GM18867 (cell line): ENCODE results near the gene PICALM.
"Not testable (repeated sequence)": the region's sequence is repeated elsewhere in the genome, so short reads cannot be mapped to it uniquely, and the experiment has no call there.

Experiments used
- ATAC-seq: cut with Tn5 transposase; IDR thresholded peaks from one replicate; pipeline ENCODE4 v1.9.1; 2021; ENCODE audit warnings: mild to moderate bottlenecking, moderate library complexity; ENCODE audit not compliant: unreplicated experiment

The PICALM gene

DNA sequence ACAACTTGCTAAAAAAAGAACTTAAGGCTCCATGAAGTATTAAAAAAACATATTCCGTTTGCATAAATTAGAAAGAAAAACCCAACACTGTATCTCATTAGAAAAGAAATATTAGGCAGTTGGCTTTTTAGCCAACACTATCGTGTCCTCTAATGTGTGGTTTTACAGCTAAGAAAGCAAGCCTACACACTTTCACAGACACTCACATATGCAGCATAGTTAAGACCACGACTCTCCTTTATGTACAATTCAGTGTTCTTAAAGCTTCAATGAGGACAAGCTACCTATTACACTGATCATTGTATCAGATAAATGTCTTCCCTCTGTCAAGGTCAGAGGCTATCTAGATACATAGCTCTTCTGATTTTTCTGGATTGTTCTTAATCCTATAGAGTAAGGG, 80.1 kb downstream of the PICALM start:
- ATAC-seq, result peak; percentile 50

DNA sequence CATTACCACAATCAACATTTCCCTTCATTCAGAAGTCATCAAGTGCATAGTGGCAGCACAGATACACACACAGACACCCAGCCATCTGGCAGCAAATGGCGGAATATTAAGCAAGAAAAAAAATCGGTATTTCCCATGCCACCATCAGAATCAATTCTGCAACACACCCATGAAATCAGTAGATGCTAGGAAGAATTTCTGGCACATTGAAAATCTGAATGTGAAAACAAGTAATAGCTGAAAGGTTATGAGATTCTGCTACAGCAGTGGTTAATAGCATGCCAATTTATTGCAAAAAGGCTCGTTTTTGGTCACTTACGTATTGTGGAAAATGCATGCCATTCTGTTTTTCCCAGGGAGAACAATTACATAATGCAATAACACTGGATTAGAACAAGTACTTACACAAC, 91.1 kb downstream of the PICALM start:
- ATAC-seq, result no peak

DNA sequence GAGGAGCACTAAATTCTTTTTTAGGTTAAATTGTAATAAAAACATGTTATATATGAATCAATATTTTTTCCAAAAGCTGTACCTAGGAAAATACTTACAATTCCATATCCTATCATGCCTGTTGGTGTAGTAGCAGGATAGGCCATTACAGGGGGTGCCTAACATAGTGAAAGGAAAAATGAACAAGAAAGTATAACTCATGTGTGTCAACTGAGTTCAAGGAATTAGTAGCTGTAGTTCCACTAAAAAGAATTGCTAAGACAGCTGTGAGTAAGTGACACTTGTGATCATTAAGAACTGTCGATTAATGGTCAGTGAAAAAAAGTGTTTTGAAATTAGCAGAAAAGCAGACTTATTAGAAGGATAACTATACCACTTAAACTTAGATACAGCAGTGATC, 92.4 kb downstream of the PICALM start:
- no peak for ATAC-seq

DNA sequence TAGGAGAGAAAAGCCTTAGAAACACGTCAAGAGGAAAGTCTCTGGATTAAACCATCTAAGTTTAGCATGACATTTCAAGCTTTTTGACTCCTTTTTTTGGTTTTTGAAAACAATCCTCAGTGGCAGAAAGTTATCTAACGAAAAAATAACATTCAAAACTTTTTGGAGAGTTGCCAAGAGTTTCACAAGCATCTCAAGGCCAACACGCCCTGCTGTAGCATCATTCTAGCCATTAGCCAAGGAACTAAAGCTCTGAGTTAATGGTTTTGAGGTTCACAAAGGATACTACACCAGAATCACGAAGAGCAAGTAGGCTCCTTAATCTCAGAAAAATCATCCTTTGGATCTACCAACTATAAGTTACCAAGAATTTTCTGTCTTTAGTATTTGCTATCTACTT, 94.8 kb downstream of the PICALM start:
- ATAC-seq, result no peak

DNA sequence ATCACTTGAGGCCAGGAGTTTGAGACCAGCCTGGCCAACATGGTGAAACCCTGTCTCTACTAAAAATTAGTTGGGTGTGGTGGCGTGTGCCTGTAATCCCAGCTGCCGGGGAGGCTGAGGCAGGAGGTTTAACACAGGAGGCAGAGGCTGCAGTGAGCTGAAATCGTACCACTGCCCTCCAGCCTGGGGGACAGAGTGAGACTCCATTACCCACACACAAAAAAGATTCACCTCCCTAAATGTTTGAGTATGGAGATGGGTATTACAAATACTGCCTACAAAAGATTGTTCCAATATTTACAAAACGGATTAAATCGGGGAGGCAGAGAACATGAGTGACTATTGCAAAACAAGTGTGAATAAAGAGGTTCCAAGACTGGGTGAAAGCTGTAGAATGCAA, 98.3 kb downstream of the PICALM start:
- ATAC-seq, result no peak

DNA sequence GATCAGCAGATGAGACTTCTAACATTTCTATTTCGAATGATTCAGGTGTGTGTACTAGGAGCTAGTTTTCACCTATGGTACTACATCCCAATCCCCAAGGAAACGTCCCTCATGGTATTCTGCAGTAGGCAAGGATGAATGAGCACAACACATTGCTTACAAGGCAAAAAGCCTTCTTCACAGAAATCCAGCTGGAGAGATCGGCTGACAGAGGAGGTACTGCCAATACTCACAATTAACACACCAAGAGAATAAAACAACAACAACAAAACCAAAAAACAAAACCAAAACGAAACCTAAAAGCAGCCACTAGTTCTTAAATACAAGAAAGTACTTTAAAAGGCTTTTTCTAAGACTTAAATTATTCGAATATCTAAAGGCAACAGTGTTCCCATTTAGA, 101.4 kb downstream of the PICALM start:
- ATAC-seq, result no peak

DNA sequence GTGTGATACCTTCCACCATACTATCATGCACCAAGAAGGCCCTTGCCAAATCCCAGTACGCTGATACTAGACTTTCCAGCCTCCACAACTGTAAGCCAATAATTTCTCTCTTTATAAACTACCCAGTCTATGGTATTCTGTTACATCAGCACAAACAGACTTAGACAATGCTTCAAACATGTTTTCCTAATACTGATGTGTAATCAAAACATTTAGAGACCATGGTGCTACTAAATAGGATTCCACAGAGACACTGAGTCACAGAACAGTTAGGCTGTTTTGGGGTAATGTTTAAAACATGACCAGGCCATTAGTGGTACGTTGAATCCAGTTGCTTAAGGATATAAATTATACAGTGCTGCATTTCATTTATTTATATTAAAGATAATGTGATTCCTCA, 103.7 kb downstream of the PICALM start:
- ATAC-seq, result no peak

DNA sequence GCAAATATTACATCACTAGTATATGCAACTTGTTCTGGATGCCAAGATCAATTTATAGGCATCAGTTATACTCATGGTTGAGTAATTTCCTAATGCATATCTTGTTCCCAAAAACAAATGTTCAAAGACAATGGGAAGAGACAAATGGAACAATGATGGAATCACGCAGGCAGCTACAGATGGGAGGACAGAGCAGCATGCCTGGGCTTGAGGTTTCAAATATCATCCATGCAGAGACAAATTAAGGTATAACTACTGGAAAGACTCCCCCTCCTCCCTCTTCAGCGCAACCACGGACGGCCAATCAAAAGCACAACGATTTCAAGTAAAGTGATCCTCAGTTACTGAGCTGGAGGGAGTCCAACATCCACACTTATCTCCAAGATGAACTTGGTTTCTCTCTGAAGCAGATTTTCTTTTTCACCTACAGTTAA, 106.9 kb downstream of the PICALM start:
- ATAC-seq, result no peak

DNA sequence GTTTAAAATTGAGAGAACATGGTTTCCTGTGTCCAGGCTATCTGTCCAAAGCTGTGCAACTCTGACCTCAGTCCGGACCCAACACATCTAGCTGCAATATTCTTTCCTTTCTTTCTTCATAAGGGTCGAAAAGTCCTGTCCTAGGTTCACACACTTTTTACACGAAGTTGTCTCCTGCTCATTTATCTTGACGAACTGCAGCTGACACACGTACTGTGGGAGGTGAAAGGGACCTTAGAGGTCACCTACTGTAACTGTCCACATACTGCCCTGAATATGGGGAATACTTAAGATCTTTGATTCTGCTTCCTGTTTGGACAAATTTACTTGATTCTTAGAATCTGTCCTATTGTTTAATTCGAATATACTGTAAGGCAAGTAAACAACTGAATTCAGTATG, 107.8 kb downstream of the PICALM start:
- no peak for ATAC-seq

DNA sequence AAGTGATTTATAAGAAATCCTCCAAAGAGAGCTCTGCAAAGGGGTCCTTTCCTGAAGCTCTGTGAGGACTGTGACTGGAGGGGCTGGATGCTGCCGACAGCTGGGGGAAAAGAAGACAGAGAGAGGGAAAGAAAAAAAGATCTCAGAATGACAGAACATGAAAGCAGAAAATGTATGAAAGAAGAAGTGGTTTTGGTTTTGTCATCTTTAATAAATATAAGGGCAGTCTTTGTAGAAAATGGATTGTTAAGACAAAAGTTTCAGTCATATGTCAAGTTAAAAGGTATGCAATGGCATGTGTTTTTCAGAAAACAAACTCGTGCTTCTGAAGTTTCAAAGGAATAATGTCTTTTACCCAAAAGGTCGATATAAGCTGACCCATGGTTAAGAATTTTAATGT, 108.2 kb downstream of the PICALM start:
- no peak for ATAC-seq

DNA sequence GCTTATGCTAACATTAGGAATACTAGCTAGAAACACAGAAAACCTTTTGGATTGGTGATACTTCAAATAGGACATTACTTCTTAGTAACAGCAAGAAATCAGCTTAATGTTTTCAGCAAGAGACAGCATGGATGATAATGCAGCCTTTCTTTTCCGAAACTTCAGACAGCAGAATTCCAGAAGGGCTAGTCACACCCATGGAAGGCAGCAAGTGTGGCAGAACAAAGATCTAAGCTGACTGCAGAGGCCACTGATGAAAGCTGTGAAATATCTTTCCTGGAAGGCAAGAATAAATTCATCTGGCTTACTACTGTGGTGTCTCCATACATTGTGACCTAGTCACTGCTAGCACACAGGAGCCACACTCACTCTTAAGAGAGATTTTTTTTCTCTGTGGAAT, 113.4 kb downstream of the PICALM start:
- no peak for ATAC-seq

DNA sequence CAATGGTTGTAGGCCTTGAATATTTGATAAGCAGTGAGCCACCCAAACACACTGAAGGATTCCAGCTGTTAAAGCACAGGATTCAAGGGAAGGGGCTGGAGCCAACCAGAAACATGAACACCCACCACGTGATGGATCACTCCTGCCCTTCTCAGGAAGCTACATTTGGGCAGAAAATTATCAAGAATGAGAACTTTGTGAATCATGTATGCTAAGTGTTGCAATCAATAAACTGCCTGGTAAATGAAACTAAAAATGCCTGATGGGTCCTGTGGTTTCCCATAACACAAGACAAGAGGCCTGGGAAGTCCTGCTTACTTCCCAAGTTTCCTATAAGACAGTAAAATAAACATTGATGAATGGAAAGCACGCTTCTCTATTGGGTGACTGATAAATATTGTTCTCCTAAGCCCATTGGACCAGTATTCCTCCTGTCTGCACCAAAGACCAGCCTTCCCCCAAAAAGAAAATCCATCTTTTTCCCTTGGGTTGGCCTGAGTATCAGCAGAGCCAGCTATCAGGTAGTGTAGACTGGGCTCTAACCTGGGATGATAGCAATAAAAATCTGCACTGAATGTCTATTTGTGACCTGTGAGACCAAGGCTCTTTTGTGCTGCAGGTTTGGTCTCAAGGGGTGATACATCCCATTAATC, 115.3 kb downstream of the PICALM start:
- no peak for ATAC-seq

DNA sequence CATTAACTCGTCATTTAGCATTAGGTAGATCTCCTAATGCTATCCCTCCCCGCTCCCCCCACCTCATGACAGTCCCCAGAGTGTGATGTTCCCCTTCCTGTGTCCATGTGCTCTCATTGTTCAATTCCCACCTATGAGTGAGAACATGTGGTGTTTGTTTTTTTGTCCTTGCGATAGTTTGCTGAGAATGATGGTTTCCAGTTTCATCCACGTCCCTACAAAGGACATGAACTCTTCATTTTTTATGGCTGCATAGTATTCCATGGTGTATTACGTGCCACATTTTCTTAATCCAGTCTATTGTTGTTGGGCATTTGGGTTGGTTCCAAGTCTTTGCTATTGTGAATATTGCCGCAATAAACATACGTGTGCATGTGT, 116.8 kb downstream of the PICALM start:
- ATAC-seq, result not testable (repeated sequence)

DNA sequence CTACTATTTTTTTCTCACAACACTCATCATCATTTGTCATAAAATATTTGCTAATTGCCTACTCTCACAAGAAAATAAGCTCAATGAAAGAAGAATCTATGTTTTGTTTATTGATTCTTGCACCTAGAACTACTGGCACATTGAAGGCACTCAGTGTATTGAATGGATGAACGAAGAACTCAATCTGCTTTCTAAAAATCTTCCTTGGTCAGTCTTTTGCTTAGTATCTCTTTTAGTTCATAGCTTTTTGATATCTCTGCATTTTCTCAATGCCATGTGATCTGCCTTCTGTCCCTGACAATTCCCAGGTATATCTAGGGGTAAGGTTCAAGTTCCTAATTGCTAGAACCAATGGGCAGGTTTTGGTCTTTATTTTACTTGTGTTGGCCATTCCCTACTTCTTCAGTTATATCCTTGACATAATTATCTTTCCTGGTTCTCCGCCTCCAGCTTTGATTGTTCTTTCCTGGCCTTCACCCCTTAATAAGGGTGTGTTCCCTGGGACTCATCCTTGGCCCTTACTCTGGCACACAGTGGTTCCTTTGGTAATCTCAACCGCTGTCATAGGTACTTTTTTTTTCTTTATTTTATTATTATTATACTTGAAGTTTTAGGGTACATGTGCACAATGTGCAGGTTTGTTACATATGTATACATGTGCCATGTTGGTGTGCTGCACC, 117.3 kb downstream of the PICALM start:
- ATAC-seq, result no peak

DNA sequence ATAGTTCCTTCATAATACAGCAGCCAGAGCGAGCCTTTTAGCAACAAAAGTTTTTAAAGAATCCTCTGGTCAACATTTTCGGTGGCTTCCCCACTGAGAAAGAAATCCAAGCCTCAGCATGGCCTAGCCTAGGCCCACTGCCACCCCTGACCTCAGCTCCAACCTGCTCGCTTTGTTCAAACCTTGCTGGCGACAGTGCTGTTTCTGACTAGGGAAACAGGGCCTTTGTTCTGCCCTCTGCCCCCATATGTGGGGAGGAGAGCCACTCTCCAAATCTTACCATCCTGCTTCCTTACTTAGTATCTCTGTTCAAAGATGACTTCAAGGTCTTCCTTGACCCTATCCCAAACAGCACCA, 117.9 kb downstream of the PICALM start:
- no peak for ATAC-seq

DNA sequence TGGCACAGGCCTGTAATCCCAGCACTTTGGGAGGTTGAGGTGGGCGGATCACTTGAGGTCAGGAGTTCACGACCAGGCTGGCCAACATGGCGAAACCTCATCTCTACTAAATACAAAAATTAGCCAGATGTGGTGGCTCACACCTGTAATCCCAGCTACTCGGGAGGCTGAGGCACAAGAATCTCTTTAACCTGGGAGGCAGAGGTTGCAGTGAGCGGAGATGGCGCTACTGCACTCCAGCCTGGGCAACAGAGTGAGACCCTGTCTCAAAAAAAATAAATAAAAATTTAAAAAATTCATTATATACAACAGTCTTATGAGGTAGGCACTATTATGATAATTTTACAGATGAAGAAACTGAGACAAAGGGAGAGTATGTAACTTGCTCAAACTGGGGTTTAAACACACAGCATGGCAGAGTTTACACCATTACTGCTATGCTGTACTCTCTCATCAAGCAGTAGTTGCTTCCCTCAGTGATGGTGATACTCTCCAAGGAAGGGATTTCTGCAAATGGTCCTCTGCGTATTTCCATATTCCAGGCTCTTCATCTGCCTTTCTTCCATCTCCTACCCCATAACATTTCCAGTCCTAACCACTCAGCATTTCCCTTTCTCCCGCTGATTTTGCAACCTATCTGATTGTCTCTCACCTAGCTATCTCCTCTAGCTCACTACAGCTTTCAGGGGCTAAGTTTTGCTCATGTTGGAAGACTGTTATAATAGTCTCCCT, 118.4 kb downstream of the PICALM start:
- no peak for ATAC-seq

DNA sequence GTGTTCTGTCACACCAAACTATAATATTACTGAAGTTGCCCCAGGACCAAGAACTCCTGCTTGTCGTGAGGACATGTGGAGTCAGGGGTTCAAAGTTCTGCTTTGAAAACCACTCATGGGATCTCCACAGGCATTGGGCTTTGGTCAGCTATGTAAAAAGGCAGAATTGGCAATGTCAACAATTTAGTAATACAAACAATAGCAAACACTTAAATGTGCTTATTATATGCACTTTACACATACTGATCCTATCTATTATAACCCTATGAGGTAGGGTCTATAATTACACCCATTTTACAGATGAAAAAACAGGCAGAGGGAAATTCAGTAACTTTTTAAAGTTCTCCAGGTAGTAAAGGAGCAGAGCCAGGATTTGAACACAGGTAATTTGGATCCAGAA, 119.1 kb downstream of the PICALM start:
- no peak for ATAC-seq

DNA sequence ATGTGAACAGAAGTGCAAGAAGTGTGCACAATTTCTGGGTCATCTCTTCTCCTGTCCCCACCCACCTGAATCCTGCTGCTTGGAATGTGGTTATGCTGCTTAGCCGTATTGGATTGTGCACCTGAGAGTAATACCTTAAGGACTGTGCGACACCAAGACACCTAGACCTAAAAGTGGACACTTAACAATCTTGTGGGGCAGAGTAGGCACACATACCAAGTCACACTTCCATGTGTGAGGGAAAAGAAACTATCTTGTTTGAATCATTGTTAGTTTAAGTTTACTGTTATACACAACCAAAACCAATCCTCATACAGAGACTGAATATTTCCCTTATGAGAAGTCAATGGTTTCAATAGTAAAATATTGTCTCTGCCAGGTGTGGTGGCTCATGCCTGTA, 120.0 kb downstream of the PICALM start:
- peak; percentile 51 for ATAC-seq

DNA sequence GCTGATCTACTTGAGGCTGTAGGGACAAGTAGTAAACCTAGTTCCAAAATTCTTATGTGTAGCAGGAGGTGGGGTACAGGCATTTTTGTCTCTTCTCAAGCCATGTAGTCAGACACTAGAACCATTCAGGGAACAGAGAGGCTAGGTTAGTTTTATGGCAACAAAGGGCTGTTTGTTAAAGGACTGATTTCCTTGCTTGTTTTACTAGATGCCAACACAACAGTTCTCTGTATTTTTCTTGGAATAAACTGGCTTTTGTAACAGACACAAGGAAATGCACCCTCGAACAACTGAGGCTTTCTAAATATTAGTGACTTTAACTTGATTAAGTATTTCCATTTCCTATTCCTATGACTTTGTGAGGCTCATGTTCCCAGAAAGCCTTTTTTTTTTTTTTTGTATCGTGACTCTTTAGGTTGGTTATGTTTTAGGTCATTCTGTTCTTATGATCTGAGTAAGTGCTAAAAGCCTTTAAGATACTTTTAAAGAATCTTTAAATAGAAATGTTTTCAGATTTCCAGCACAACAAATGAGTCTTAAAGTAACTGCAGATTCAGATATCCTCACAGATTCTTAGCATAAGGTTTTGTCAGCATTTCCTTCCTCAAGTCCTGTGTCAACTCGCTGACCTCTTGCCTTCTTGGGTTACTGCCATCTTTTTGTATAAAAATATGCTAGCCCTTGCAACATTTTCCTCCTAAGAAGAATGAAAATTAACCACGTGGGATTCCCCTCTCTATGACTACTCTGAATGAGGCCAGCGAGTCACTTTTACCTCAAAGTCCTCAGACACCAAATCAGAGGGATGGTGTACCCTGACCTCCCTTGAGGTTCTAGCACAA, 121.2 kb downstream of the PICALM start:
- peak; percentile 35 for ATAC-seq

DNA sequence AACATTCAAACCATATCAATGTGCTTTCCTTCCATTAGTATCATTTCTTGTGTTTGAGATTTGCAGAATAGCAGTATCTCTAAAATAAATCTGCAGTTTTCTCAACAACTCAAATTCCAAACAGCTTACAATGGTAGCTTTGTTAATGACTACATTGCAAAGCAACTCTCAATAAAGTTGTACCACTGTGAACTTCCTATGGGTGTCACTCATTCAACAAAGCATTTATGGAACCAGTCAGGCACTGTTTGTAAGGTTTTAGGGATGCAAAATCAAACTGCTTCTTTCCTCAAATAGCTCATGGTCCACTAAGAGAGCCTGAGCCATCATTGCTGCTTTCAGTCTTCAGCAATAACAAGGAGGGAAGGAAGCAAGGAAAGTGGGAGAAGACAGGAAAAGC, 122.7 kb downstream of the PICALM start:
- no peak for ATAC-seq

DNA sequence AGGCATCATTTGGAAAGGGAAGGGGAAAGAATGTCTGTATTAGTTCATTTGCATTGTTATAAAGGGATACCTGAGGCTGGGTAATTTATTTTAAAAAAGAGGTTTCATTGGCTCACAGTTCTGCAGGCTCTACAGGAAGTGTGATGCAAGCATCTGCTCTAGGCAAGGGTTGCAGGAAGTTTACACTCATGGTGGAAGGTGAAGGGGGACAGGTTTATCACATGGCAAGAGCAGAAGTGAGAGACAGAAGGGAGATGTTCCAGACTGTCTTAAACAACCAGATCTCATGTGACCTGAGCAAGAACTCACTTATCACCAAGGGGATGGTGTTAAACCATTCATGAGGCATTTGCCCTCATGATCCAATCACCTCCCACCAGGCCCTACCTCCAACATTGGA, 123.1 kb downstream of the PICALM start:
- no peak for ATAC-seq
